PC-3 (cell line): ENCODE measurements around the gene SNAPC2. TPM values are rescaled to one million over a fixed set of nuclear protein-coding genes. Genes with fewer than 3 reads are reported as not detected.

Experiments used
- ATAC-seq: fragments of 200-7000 bp; cut with Tn5 transposase; 2 replicates; pipeline ENCODE4 v1.9.1; 2020; ENCODE audit warnings: mild to moderate bottlenecking, moderate library complexity
- BruUV-seq: library from RNA; stranded (reverse); fragments of 400-500 nt; replicated peaks from 2 replicates; lab custom pipeline; 2021; lab: Mats Ljungman, UMichigan
- CTCF ChIA-PET: fragments of 300-600 bp; sonication (Branson Sonifier 250); formaldehyde crosslinking; loops from one replicate; lab custom pipeline; 2022; ENCODE audit warnings: antibody characterized with exemption; lab: Charles Lee
- POLR2A ChIA-PET: fragments of 300-600 bp; sonication (Branson Sonifier 250); formaldehyde crosslinking; loops from one replicate; lab custom pipeline; 2022; ENCODE audit warnings: antibody characterized with exemption; ENCODE audit not compliant: unreplicated experiment; lab: Charles Lee
- DNase-seq: peaks from one replicate; pipeline ENCODE4 v3.0.0-alpha.2; 2015
- H2AFZ ChIP-seq: fragments of 300-600 bp; sonication (generic); 2 replicates; pipeline ENCODE4 v1.6.0; 2016; ENCODE audit warnings: antibody characterized with exemption, low read length
- H3F3A ChIP-seq: fragments of 300-600 bp; sonication (generic); one replicate; pipeline ENCODE4 v1.6.0; 2017; ENCODE audit warnings: antibody characterized with exemption, low read length, control low read depth, mild to moderate bottlenecking; ENCODE audit not compliant: unreplicated experiment
- H3K27ac ChIP-seq: fragments of 300-600 bp; sonication (generic); 2 replicates; pipeline ENCODE4 v1.5.1; 2016; ENCODE audit warnings: mild to moderate bottlenecking, low read length
- H3K27me3 ChIP-seq: fragments of 300-600 bp; sonication (generic); 2 replicates; pipeline ENCODE4 v1.6.1; 2016; ENCODE audit warnings: low read length, mixed read lengths
- H3K36me3 ChIP-seq: fragments of 300-600 bp; sonication (generic); 2 replicates; pipeline ENCODE4 v1.6.1; 2016; ENCODE audit warnings: low read depth, mixed run types, low read length, mixed read lengths
- H3K4me1 ChIP-seq: fragments of 300-600 bp; sonication (generic); 2 replicates; pipeline ENCODE4 v1.5.1; 2016; ENCODE audit warnings: low read length; ENCODE audit not compliant: insufficient read depth
- H3K4me2 ChIP-seq: fragments of 300-600 bp; sonication (generic); 2 replicates; pipeline ENCODE4 v1.6.0; 2016; ENCODE audit warnings: low read length
- H3K4me3 ChIP-seq: fragments of 300-600 bp; sonication (generic); 2 replicates; pipeline ENCODE4 v1.5.1; 2016; ENCODE audit warnings: mild to moderate bottlenecking, low read length, mixed read lengths
- H3K79me2 ChIP-seq: fragments of 300-600 bp; sonication (generic); 2 replicates; pipeline ENCODE4 v1.6.1; 2017; ENCODE audit warnings: low read length, mixed read lengths
- H3K9ac ChIP-seq: fragments of 300-600 bp; sonication (generic); 2 replicates; pipeline ENCODE4 v1.6.0; 2016; ENCODE audit warnings: mild to moderate bottlenecking, low read length
- H3K9me2 ChIP-seq: fragments of 300-600 bp; sonication (generic); replicated peaks from 2 replicates; pipeline ENCODE4 v1.6.1; 2016; ENCODE audit warnings: mixed run types, low read length, mixed read lengths
- H3K9me3 ChIP-seq: fragments of 300-600 bp; sonication (generic); 2 replicates; pipeline ENCODE4 v1.6.1; 2016; ENCODE audit warnings: low read length, mixed read lengths
- H4K20me1 ChIP-seq: fragments of 300-600 bp; sonication (generic); 2 replicates; pipeline ENCODE4 v1.6.1; 2016; ENCODE audit warnings: low read length, mixed read lengths
- CTCF ChIP-seq: fragments of 300-600 bp; sonication (generic); conservative IDR thresholded peaks from 2 replicates; pipeline ENCODE4 v1.5.1; 2017; ENCODE audit warnings: antibody characterized with exemption, low read depth, mild to moderate bottlenecking, low read length
- EZH2 ChIP-seq: fragments of 300-600 bp; sonication (generic); IDR thresholded peaks from one replicate; pipeline ENCODE4 v1.6.1; 2017; ENCODE audit warnings: antibody characterized with exemption, mild to moderate bottlenecking, low read length; ENCODE audit not compliant: unreplicated experiment
- EZH2phosphoT487 ChIP-seq: fragments of 300-600 bp; sonication (generic); IDR thresholded peaks from 2 replicates; pipeline ENCODE4 v1.6.1; 2018; ENCODE audit warnings: mild to moderate bottlenecking, antibody characterized with exemption, low read length, borderline replicate concordance
- intact Hi-C: fragments of 100-400 bp; cut with micrococcal nuclease; formaldehyde crosslinking; loops from 2 replicates; pipeline ENCODE4 v1.9.0; 2023
- total RNA-seq: library from RNA; depleted of rRNA; stranded (reverse); fragments of >200 nt; gene quantifications from 2 replicates; pipeline ENCODE4 v1.2.3, GENCODE V29; 2014

SNAPC2 gene
- total RNA-seq, 1 experiment from 2014 or later: 40.1 TPM

- Histone ChIP-seq H3K9me3 (no peaks in the 10 kb centered on the region), H3K27ac (no peak overlapping the region), H3K27me3 (no peaks in the 10 kb centered on the region), H4K20me1 (no peaks in the 10 kb centered on the region), H3K4me1 (peaks cover 18% of the 10 kb centered on the region), H3K4me3 (no peak overlapping the region), H3K79me2 (peaks cover 4% of the 10 kb centered on the region; the same call in 1 of the 2 replicates), H2AFZ (no peak overlapping the region), H3K4me2 (no peak overlapping the region), H3K36me3 (peaks cover 20% of the 10 kb centered on the region), H3F3A (no peaks in the 10 kb centered on the region), H3K9ac (no peak overlapping the region), H3K9me2 (no peaks in the 10 kb centered on the region)
- POLR2A ChIA-PET: no interaction called here
- ATAC-seq (no peak), DNase-seq (no peak)
- intact Hi-C loops: no loop called here
- CTCF ChIA-PET: no interaction called here
- no TSS peak for BruUV-seq
- TF ChIP-seq EZH2phosphoT487 (no peak), EZH2 (no peak), CTCF (no peak)
Measured at GRCh38 chr19:7914099-7914498, 6.0 kb upstream of the SNAPC2 start.

- intact Hi-C loops: no loop called here
- H3K27ac ChIP-seq: no peak within 1 kb of the TSS
- peaks cover 4% of the 10 kb centered on the region; the same call in 1 of the 2 replicates for H3K79me2 ChIP-seq
- no peak for DNase-seq
- no peak for TF ChIP-seq EZH2phosphoT487
- no peak for TF ChIP-seq EZH2
- no peak for TF ChIP-seq CTCF
- ATAC-seq: no peak
- H2AFZ ChIP-seq: no peak within 1 kb of the TSS
- no peaks in the 10 kb centered on the region for H4K20me1 ChIP-seq
- no peaks in the 10 kb centered on the region for H3K27me3 ChIP-seq
- no peak within 1 kb of the TSS for H3K9ac ChIP-seq
- no peaks in the 10 kb centered on the region for H3K9me2 ChIP-seq
- H3K4me3 ChIP-seq: peak within 1 kb of the TSS; percentile 74; the same call in 1 of the 2 replicates
- H3K9me3 ChIP-seq: no peaks in the 10 kb centered on the region
- peak within 1 kb of the TSS; percentile 90 for H3K4me2 ChIP-seq
- ChIA-PET POLR2A (no interaction called here), CTCF (no interaction called here)
- H3F3A ChIP-seq: no peaks in the 10 kb centered on the region
- no TSS peak for BruUV-seq
- H3K4me1 ChIP-seq: peaks cover 19% of the 10 kb centered on the region
- peaks cover 20% of the 10 kb centered on the region for H3K36me3 ChIP-seq
Measured at GRCh38 chr19:7914598-7915045, 5.5 kb upstream of the SNAPC2 start, which contains the start of gene TGFBR3L. TGFBR3L (plus strand) TSS chr19:7914830.

- DNase-seq: no peak
- H3K36me3 ChIP-seq: peaks cover 12% of the 10 kb centered on the region
- ATAC-seq: no peak
- peaks cover 4% of the 10 kb centered on the region; the same call in 1 of the 2 replicates for H3K79me2 ChIP-seq
- peak overlapping the region; percentile 74 for H3K4me3 ChIP-seq
- intact Hi-C loops: no loop called here
- H3K9ac ChIP-seq: peak overlapping the region; percentile 73
- no peak overlapping the region for H3K27ac ChIP-seq
- H3K9me3 ChIP-seq: no peaks in the 10 kb centered on the region
- no peaks in the 10 kb centered on the region for H3K27me3 ChIP-seq
- H4K20me1 ChIP-seq: no peaks in the 10 kb centered on the region
- BruUV-seq: no TSS peak
- H3K9me2 ChIP-seq: no peaks in the 10 kb centered on the region
- H3K4me2 ChIP-seq: peak overlapping the region; percentile 90
- peaks cover 23% of the 10 kb centered on the region for H3K4me1 ChIP-seq
- H3F3A ChIP-seq: no peaks in the 10 kb centered on the region
- H2AFZ ChIP-seq: peak overlapping the region; percentile 87; the same call in 1 of the 2 replicates
- TF ChIP-seq EZH2 (no peak), CTCF (no peak), EZH2phosphoT487 (no peak)
- ChIA-PET CTCF (interaction anchor here (0.7 kb wide), 1 partner anchor 12 kb away, joined by 6 read pairs; the partner anchor contains the start of gene MAP2K7), POLR2A (no interaction called here)
Measured at GRCh38 chr19:7915250-7916102, 4.7 kb upstream of the SNAPC2 start.
